Measurements from ENCODE around the gene FXYD4. TPM values are rescaled to one million over a fixed set of nuclear protein-coding genes. Genes with fewer than 3 reads are reported as not detected.

Gene FXYD4
- polyA plus RNA-seq, 1 of the 3 experiments (the other 2 are of a cell fraction): not detected

GRCh38 chr10:43394868-43395267, 23.4 kb downstream of the FXYD4 start:
- TF ChIP-seq USF2 (IDR thresholded peaks at IDR 0.05; ENCODE audit: borderline replicate concordance, low read depth, low read length) (no peak), TEAD4 (IDR thresholded peaks at IDR 0.05; ENCODE audit: borderline replicate concordance, insufficient read depth) (no peak), EP300 (IDR thresholded peaks at IDR 0.05; ENCODE audit: borderline replicate concordance in 1 of 2, low read depth in 1 of 2, low read length in 1 of 2) (no peak), USF1 (IDR thresholded peaks at IDR 0.05; ENCODE audit: borderline replicate concordance, low read depth) (no peak), EZH2phosphoT487 (IDR thresholded peaks at IDR 0.05; ENCODE audit: borderline replicate concordance, low read depth) (no peak), SMC3 (IDR thresholded peaks at IDR 0.05; ENCODE audit: low read depth, low read length) (no peak), TAF1 (IDR thresholded peaks at IDR 0.05; ENCODE audit: borderline replicate concordance, low read depth, low read length) (no peak), RXRA (IDR thresholded peaks at IDR 0.05; ENCODE audit: borderline replicate concordance, low read depth) (no peak), FOSL2 (IDR thresholded peaks at IDR 0.05; ENCODE audit: borderline replicate concordance, low read depth) (no peak), NFIC (IDR thresholded peaks at IDR 0.05; ENCODE audit: borderline replicate concordance) (no peak), SIN3A (IDR thresholded peaks at IDR 0.05; ENCODE audit: borderline replicate concordance, low read depth, low read length) (no peak), CHD2 (IDR thresholded peaks at IDR 0.05; ENCODE audit: low read length, partially characterized antibody) (no peak), YY1 (IDR thresholded peaks at IDR 0.05; ENCODE audit: low read depth) (no peak), MEF2A (IDR thresholded peaks at IDR 0.05; ENCODE audit: borderline replicate concordance, low read depth) (no peak), TCF12 (IDR thresholded peaks at IDR 0.05) (no peak)

DNA sequence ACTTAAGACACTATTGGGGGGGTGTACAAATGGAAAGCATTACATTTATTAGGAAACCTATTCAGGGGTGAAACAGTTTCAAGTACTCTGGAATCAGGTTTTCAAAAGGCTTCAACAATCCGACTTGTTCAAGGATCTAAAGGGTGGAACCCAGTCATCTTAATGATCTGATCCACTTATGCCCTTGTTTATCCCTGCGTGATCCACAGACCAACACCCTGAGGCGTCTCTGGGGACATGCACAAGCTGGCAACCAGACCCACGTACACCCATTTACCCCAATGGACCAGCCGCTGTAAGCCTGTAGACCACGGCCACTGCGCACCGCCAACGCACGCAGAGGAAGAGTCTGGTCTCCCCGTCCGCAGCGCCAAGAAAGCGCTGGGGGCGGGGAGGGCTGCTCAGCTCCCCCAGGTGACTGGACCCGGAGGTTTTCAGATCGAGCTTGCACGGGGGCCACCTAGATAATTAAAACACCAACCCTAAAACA, 24.2 kb downstream of the FXYD4 start:
- no peaks in the 10 kb centered on the region for H3K27me3 ChIP-seq (ENCODE audit: insufficient read depth)
- H3F3A ChIP-seq (replicated peaks; ENCODE audit: insufficient read depth): peaks cover 27% of the 10 kb centered on the region
- peak overlapping the region; percentile 61 to 76 for H3K4me3 ChIP-seq (ENCODE audit: low read depth in 2 of 2, low read length in 1 of 2)
- peaks cover 16 to 31% of the 10 kb centered on the region in 2 experiments for H3K4me1 ChIP-seq (ENCODE audit: control insufficient read depth in 1 of 2, insufficient read depth in 2 of 2, low read depth in 1 of 2, low read length in 1 of 2)
- peak overlapping the region; percentile 88 for H3K9ac ChIP-seq
- H3K4me2 ChIP-seq: peak overlapping the region; percentile 86
- CTCF ChIA-PET: interaction anchor here (1.4 kb wide), 1 partner anchor 12 kb away, joined by 4 read pairs; no protein-coding TSS in a partner anchor
- peak; percentile 58 for DNase-seq
- H3K9me2 ChIP-seq: no peaks in the 10 kb centered on the region
- POLR2A ChIA-PET: interaction anchor here (0.6 to 1.2 kb wide), 5 partner anchors 8 to 41 kb away, joined by 3 to 4 read pairs (median 4); partner anchors contain the start of gene ZNF487
- H3K79me2 ChIP-seq (ENCODE audit: insufficient read depth): peaks cover 96% of the 10 kb centered on the region
- no peak overlapping the region for H2AFZ ChIP-seq (ENCODE audit: low read depth)
- H3K27ac ChIP-seq (ENCODE audit: low read depth in 2 of 2, low read length in 1 of 2): peak overlapping the region; percentile 76 to 92
- H3K9me3 ChIP-seq: no peaks in the 10 kb centered on the region
- peaks cover 89% of the 10 kb centered on the region for H4K20me1 ChIP-seq (ENCODE audit: insufficient read depth)
- TF ChIP-seq MXI1 (IDR thresholded peaks at IDR 0.05; ENCODE audit: low read depth, low read length): peak; percentile 13; the same call in 1 of the 2 replicates
- TF ChIP-seq ELF1 (IDR thresholded peaks at IDR 0.05): no peak
- WGBS (ENCODE audit: low lambda C conversion rate): 3% methylated on average over 5 of the region's 18 CpGs
- H3K36me3 ChIP-seq (replicated peaks in 1 of 2; ENCODE audit: control insufficient read depth in 1 of 2, insufficient read depth in 2 of 2, low read length in 1 of 2): peaks cover 36 to 46% of the 10 kb centered on the region in 2 experiments

More at GRCh38 chr10:43394868-43395267, 23.4 kb downstream of the FXYD4 start:
- H3K4me3 ChIP-seq (ENCODE audit: low read depth in 2 of 2, low read length in 1 of 2): peak overlapping the region in 1 of 2 experiments; percentile 76; a peak in 1 of 4 replicates
- no peak overlapping the region for H2AFZ ChIP-seq (ENCODE audit: low read depth)
- peaks cover 22% of the 10 kb centered on the region for H3F3A ChIP-seq (replicated peaks; ENCODE audit: insufficient read depth)
- peaks cover 96% of the 10 kb centered on the region for H3K79me2 ChIP-seq (ENCODE audit: insufficient read depth)
- peaks cover 89% of the 10 kb centered on the region for H4K20me1 ChIP-seq (ENCODE audit: insufficient read depth)
- WGBS (ENCODE audit: low lambda C conversion rate): 98% methylated on average over 6 of the region's 6 CpGs
- no peaks in the 10 kb centered on the region for H3K27me3 ChIP-seq (ENCODE audit: insufficient read depth)
- CTCF ChIA-PET: no interaction called here
- H3K9ac ChIP-seq: peak overlapping the region; percentile 88; the same call in 1 of the 2 replicates
- POLR2A ChIA-PET: no interaction called here
- no peaks in the 10 kb centered on the region for H3K9me3 ChIP-seq
- H3K27ac ChIP-seq (ENCODE audit: low read depth in 2 of 2, low read length in 1 of 2): no peak overlapping the region
- DNase-seq: no peak
- no peaks in the 10 kb centered on the region for H3K9me2 ChIP-seq
- H3K36me3 ChIP-seq (replicated peaks in 1 of 2; ENCODE audit: control insufficient read depth in 1 of 2, insufficient read depth in 2 of 2, low read length in 1 of 2): peaks cover 43 to 53% of the 10 kb centered on the region in 2 experiments
- peaks cover 20 to 25% of the 10 kb centered on the region in 2 experiments for H3K4me1 ChIP-seq (ENCODE audit: control insufficient read depth in 1 of 2, insufficient read depth in 2 of 2, low read depth in 1 of 2, low read length in 1 of 2)
- H3K4me2 ChIP-seq: peak overlapping the region; percentile 86
